Left lung (tissue), 10 donors: ENCODE results near the gene HUWE1. TPM values are rescaled to one million over a fixed set of nuclear protein-coding genes. Genes with fewer than 3 reads are reported as not detected.

Source experiments
- ATAC-seq: fragments of 200-7000 bp; cut with Tn5 transposase; one replicate; pipeline ENCODE4 v1.9.1; 2020; ENCODE audit warnings: moderate library complexity
- DNase-seq, 4 donors: peaks; one replicate each; pipeline ENCODE4 v3.0.0-alpha.2; 2013 to 2020
- H3K27ac ChIP-seq, 2 donors: fragments of 200-600 bp; sonication (generic) in 1 of 2; one replicate each; pipeline versions ENCODE4 v1.5.0 to v1.8.0; 2020 to 2021
- H3K27me3 ChIP-seq, 2 donors: fragments of 200-600 bp; sonication (generic) in 1 of 2; one replicate each; pipeline versions ENCODE4 v1.5.0 to v1.8.0; 2020 to 2021
- H3K36me3 ChIP-seq, 2 donors: fragments of 200-600 bp; sonication (generic) in 1 of 2; one replicate each; pipeline versions ENCODE4 v1.5.0 to v1.8.0; 2020 to 2021
- H3K4me1 ChIP-seq, 2 donors: fragments of 200-600 bp; one replicate each; pipeline ENCODE4 v1.8.0; 2021
- H3K4me3 ChIP-seq, 2 donors: fragments of 200-600 bp; sonication (generic) in 1 of 2; one replicate each; pipeline versions ENCODE4 v1.5.0 to v1.8.0; 2020 to 2021; ENCODE audit warnings: mild to moderate bottlenecking in 1 of 2
- H3K9me3 ChIP-seq, 2 donors: fragments of 200-600 bp; sonication (generic) in 1 of 2; one replicate each; pipeline versions ENCODE4 v1.5.0 to v1.8.0; 2020 to 2021
- intact Hi-C, 2 donors: fragments of 100-400 bp; cut with DNase I; formaldehyde crosslinking; loops; one replicate each; pipeline versions ENCODE4 v1.11.2 to v1.14.2; 2022
- polyA plus RNA-seq, 6 donors: library from polyadenylated mRNA; unstranded; fragments of 120-200 nt; gene quantifications; one replicate each; pipeline ENCODE4 v1.2.1, GENCODE V29; 2013; ENCODE audit not compliant: insufficient read length in 6 of 6
- total RNA-seq, 2 donors: library from RNA; stranded (reverse); fragmentation: NEBNext Ultra II Directional; extraction: Animal tissue kit (Norgen Biotek cat#: 25700); gene quantifications; one replicate each; pipeline ENCODE4 v1.2.1, GENCODE V29; 2021
- TF ChIP-seq, protein P1 (sequence below), 2 donors: fragments of 200-600 bp; sonication (generic) in 1 of 2; IDR thresholded peaks; one replicate each; pipeline versions ENCODE4 v1.5.0 to v1.8.0; 2021; ENCODE audit warnings: antibody characterized with exemption in 2 of 2
- donor health status: DM: no; HTN: yes; CAD: no.
- donor health status: DM: no; HTN: no; CAD: no.

HUWE1 gene
- total and polyA plus RNA-seq, 8 donors, result 138 to 200 (median 152) TPM

DNA sequence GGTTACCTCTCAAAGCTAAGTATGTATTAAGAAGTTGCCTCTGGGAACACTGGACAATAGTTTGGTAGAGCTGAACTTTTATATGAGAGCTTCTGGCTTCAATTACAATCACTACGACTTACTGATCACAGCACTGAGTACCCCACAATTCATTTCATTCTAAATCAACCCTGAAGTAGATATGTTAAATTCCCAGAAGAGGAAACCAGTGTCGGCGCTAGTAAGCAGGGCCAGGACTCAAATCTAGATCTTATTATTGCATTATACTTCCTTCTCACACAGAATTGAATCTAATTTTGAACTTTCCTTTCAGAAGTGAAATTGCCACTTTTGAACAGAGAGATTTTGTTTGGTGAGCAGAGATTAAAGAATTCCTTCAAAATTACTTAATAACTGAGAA is 41.8 kb downstream of the HUWE1 start:
- no peak for DNase-seq
- no peak for ATAC-seq
- H3K4me3 ChIP-seq, result no peak overlapping the region
- H3K4me1 ChIP-seq, result no peaks in the 10 kb centered on the region
- H3K36me3 ChIP-seq, result peaks cover 0 to 74% of the 10 kb centered on the region in 2 donors
- peaks cover 0 to 3% of the 10 kb centered on the region in 2 donors for H3K27me3 ChIP-seq
- intact Hi-C loops, result no loop called here
- H3K27ac ChIP-seq, result no peak overlapping the region
- no peaks in the 10 kb centered on the region for H3K9me3 ChIP-seq
- TF ChIP-seq, protein P1, sequence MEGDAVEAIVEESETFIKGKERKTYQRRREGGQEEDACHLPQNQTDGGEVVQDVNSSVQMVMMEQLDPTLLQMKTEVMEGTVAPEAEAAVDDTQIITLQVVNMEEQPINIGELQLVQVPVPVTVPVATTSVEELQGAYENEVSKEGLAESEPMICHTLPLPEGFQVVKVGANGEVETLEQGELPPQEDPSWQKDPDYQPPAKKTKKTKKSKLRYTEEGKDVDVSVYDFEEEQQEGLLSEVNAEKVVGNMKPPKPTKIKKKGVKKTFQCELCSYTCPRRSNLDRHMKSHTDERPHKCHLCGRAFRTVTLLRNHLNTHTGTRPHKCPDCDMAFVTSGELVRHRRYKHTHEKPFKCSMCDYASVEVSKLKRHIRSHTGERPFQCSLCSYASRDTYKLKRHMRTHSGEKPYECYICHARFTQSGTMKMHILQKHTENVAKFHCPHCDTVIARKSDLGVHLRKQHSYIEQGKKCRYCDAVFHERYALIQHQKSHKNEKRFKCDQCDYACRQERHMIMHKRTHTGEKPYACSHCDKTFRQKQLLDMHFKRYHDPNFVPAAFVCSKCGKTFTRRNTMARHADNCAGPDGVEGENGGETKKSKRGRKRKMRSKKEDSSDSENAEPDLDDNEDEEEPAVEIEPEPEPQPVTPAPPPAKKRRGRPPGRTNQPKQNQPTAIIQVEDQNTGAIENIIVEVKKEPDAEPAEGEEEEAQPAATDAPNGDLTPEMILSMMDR (IDR thresholded peaks at IDR 0.05), result no peak

DNA sequence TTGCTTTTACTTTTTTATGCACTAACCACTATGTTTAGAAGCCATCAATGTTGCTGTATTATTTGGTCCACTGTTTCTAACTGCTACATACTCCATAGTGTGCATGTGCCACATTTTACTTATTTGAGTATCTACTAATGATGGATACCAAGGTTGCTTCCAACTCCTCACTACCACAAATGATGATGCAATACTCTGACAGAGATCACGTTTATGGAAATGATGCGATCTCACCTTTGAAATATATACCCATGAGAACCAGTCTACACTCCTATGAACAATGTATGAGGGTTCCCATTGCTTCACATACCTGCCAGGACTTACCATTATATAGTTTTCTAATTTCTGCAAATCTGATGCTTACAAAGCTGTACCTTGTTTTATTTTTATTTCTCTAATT is 44.2 kb downstream of the HUWE1 start:
- peaks cover 0 to 3% of the 10 kb centered on the region in 2 donors for H3K27me3 ChIP-seq
- H3K36me3 ChIP-seq, result peaks cover 0 to 69% of the 10 kb centered on the region in 2 donors
- no peak overlapping the region for H3K27ac ChIP-seq
- ATAC-seq (no peak), DNase-seq (no peak)
- intact Hi-C loops, result no loop called here
- H3K9me3 ChIP-seq, result no peaks in the 10 kb centered on the region
- TF ChIP-seq, protein P1 (IDR thresholded peaks at IDR 0.05), result no peak
- H3K4me3 ChIP-seq, result no peak overlapping the region
- H3K4me1 ChIP-seq, result no peaks in the 10 kb centered on the region

DNA sequence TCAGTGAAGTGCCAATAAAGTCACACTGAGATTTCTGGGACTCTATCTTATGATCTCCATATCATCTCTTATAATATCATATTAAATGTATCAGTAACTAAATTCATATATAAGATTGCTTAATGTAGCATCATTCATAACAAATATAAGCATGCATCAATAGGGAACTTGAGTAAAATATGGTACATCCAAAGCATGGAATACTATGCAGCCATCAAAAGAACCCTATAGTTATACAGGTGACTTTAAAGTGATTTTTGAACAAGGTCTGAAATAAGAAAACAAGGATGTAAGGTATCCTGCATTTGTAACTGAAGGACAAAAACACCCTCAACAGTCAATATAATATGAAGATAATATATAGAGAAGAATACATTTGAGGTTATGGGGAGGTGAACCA is 47.3 kb downstream of the HUWE1 start:
- TF ChIP-seq, protein P1 (IDR thresholded peaks at IDR 0.05), result no peak
- intact Hi-C loops, result no loop called here
- DNase-seq, result no peak
- Histone ChIP-seq H3K9me3 (no peaks in the 10 kb centered on the region), H3K27ac (no peak overlapping the region), H3K27me3 (no peaks in the 10 kb centered on the region), H3K36me3 (peaks cover 0 to 57% of the 10 kb centered on the region in 2 donors), H3K4me1 (no peaks in the 10 kb centered on the region), H3K4me3 (no peak overlapping the region)
- no peak for ATAC-seq

DNA sequence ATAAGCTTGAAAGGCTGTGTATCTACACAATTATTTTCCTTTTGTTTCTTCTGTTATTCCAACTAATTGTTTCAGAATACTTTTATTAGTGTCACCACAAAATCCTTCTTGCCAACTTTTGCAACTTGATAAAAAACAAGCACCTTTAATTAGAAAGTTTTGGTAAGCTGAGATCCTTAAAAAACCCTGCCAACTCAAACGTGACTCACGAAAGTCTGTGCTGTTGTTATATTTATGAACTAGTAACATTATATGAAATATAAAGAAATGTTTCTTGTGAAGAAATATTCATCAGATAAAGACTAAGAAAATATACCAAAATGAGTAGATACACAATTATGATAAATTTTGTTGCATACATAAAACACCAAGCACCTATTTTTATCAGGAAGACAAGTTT is 49.0 kb downstream of the HUWE1 start:
- Histone ChIP-seq H3K4me1 (no peaks in the 10 kb centered on the region), H3K36me3 (peaks cover 0 to 40% of the 10 kb centered on the region in 2 donors), H3K9me3 (no peaks in the 10 kb centered on the region), H3K4me3 (no peak overlapping the region), H3K27ac (no peak overlapping the region), H3K27me3 (no peaks in the 10 kb centered on the region)
- DNase-seq, result no peak
- TF ChIP-seq, protein P1 (IDR thresholded peaks at IDR 0.05), result no peak
- ATAC-seq, result no peak
- intact Hi-C loops, result no loop called here

DNA sequence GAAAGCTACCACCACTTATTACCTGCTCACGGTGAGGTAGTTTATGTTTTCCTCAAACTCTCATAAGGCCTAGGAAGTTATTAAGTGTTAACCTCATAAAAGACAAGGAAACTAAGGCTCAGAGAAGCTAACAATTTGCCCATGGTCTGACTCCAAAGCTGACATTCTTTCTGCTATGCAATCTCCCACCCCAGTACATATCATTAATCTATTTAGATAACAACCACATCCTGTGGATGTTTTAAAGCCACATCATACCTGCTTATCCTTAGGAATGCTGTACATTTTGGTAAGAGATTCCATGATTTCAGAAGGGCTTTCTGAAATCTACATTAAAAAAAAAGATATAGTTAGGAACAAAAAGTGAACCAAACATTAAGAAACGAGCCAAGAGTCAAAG is 55.4 kb downstream of the HUWE1 start:
- TF ChIP-seq, protein P1 (IDR thresholded peaks at IDR 0.05), result no peak
- intact Hi-C loops, result no loop called here

More for the DNA sequence above, 55.4 kb downstream of the HUWE1 start:
- Histone ChIP-seq H3K27ac (no peak overlapping the region), H3K36me3 (peaks cover 3 to 72% of the 10 kb centered on the region in 2 donors), H3K9me3 (no peaks in the 10 kb centered on the region), H3K27me3 (no peaks in the 10 kb centered on the region), H3K4me1 (no peaks in the 10 kb centered on the region), H3K4me3 (no peak overlapping the region)
- ATAC-seq (no peak), DNase-seq (no peak)
